Peyer's patch (tissue), 4 donors: ENCODE data around the gene DERL3.

Source experiments
- CTCF ChIP-seq, 6 experiments: fragments of 450-650 bp in 4 of 6; fragments of 200-600 bp in 2 of 6; sonication (generic) in 1 of 6; IDR thresholded peaks; one replicate each; pipeline ENCODE4 v1.5.1; 2017 to 2019; ENCODE audit warnings: antibody characterized with exemption in 6 of 6, mild to moderate bottlenecking in 3 of 6, moderate library complexity in 1 of 6
- POLR2A ChIP-seq, 2 donors: fragments of 450-650 bp; IDR thresholded peaks; one replicate each; pipeline ENCODE4 v1.5.1; 2017; ENCODE audit warnings: antibody characterized with exemption in 2 of 2, mild to moderate bottlenecking in 2 of 2, moderate library complexity in 2 of 2

GRCh38 chr22:23800297-23801237, 38.2 kb downstream of the DERL3 start:
- TF ChIP-seq CTCF (IDR thresholded peaks at IDR 0.05), result no peak
- TF ChIP-seq POLR2A (IDR thresholded peaks at IDR 0.05), result no peak
